Measurements from ENCODE around the gene CTNNA3. TPM values are rescaled to one million over a fixed set of nuclear protein-coding genes. Genes with fewer than 3 reads are reported as not detected.

CTNNA3 gene
- total and polyA plus RNA-seq, 4 donors = 0.16 to 2.4 (median 1.4) TPM

DNA sequence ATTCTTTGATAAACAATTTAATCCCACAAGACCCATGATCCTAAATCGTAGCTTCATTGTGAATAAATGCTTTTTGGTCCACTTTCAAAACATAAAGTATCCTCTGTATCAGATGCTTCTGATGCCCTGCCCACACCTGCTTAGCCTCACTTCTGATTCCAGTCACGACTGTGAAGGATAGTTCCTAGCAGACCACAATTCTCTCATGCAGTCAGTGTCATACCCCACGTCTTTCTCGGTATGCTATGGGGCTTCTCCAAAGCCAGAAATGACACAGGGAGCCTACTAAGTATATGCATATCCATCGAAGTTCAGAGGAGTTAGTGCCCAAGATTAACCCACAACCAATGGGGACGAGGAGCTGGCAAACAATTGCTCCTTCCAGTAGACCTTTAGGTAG, 27.6 kb upstream of the CTNNA3 start:
- 80% methylated on average over 6 of the region's 6 CpGs for WGBS
- DNase-seq (ENCODE audit: low spot score) = no peak
- no peaks in the 10 kb centered on the region for H3K4me1 ChIP-seq (ENCODE audit: control insufficient read depth in 4 of 4, insufficient read depth in 4 of 4, low read length in 3 of 4)
- no peak overlapping the region for H3K4me3 ChIP-seq (ENCODE audit: low read depth in 1 of 3, low read length in 3 of 3)
- H3K9me3 ChIP-seq (ENCODE audit: control insufficient read depth in 4 of 4, low read length in 3 of 4) = no peaks in the 10 kb centered on the region
- H3K36me3 ChIP-seq (ENCODE audit: control insufficient read depth in 4 of 4, insufficient read depth in 3 of 4, low read depth in 1 of 4, low read length in 3 of 4) = no peaks in the 10 kb centered on the region
- no peak overlapping the region for H3K27ac ChIP-seq (ENCODE audit: low read depth in 1 of 2, low read length in 2 of 2)
- H3K27me3 ChIP-seq (ENCODE audit: control insufficient read depth in 4 of 4, insufficient read depth in 4 of 4, low read length in 3 of 4) = no peaks in the 10 kb centered on the region
- no peak for TF ChIP-seq HNF4G (IDR thresholded peaks at IDR 0.05)
- TF ChIP-seq SP1 (IDR thresholded peaks at IDR 0.05) = no peak
- TF ChIP-seq JUND (IDR thresholded peaks at IDR 0.05) = no peak
- TF ChIP-seq RAD21 (IDR thresholded peaks at IDR 0.05) = no peak
- TF ChIP-seq, protein P1, sequence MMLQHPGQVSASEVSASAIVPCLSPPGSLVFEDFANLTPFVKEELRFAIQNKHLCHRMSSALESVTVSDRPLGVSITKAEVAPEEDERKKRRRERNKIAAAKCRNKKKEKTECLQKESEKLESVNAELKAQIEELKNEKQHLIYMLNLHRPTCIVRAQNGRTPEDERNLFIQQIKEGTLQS (IDR thresholded peaks at IDR 0.05) = no peak
- no peak for TF ChIP-seq FOXA2 (IDR thresholded peaks at IDR 0.05)
- no peak for TF ChIP-seq REST (IDR thresholded peaks at IDR 0.05)
- TF ChIP-seq MAX (IDR thresholded peaks at IDR 0.05) = no peak
- no peak for TF ChIP-seq RXRA (IDR thresholded peaks at IDR 0.05)
- TF ChIP-seq NR2F2 (IDR thresholded peaks at IDR 0.05) = no peak
- no peak for TF ChIP-seq YY1 (IDR thresholded peaks at IDR 0.05)
- no peak for TF ChIP-seq GABPA (IDR thresholded peaks at IDR 0.05 in 1 of 2, conservative IDR thresholded peaks at IDR 0.05 in 1 of 2)
- TF ChIP-seq TAF1 (conservative IDR thresholded peaks at IDR 0.05) = no peak
- TF ChIP-seq, protein P2, sequence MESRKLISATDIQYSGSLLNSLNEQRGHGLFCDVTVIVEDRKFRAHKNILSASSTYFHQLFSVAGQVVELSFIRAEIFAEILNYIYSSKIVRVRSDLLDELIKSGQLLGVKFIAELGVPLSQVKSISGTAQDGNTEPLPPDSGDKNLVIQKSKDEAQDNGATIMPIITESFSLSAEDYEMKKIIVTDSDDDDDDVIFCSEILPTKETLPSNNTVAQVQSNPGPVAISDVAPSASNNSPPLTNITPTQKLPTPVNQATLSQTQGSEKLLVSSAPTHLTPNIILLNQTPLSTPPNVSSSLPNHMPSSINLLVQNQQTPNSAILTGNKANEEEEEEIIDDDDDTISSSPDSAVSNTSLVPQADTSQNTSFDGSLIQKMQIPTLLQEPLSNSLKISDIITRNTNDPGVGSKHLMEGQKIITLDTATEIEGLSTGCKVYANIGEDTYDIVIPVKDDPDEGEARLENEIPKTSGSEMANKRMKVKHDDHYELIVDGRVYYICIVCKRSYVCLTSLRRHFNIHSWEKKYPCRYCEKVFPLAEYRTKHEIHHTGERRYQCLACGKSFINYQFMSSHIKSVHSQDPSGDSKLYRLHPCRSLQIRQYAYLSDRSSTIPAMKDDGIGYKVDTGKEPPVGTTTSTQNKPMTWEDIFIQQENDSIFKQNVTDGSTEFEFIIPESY (IDR thresholded peaks at IDR 0.05) = no peak
- TF ChIP-seq, protein P3, sequence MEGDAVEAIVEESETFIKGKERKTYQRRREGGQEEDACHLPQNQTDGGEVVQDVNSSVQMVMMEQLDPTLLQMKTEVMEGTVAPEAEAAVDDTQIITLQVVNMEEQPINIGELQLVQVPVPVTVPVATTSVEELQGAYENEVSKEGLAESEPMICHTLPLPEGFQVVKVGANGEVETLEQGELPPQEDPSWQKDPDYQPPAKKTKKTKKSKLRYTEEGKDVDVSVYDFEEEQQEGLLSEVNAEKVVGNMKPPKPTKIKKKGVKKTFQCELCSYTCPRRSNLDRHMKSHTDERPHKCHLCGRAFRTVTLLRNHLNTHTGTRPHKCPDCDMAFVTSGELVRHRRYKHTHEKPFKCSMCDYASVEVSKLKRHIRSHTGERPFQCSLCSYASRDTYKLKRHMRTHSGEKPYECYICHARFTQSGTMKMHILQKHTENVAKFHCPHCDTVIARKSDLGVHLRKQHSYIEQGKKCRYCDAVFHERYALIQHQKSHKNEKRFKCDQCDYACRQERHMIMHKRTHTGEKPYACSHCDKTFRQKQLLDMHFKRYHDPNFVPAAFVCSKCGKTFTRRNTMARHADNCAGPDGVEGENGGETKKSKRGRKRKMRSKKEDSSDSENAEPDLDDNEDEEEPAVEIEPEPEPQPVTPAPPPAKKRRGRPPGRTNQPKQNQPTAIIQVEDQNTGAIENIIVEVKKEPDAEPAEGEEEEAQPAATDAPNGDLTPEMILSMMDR (IDR thresholded peaks at IDR 0.05; ENCODE audit: low read depth, low read length, missing input control) = no peak
- TF ChIP-seq EGR1 (IDR thresholded peaks at IDR 0.05; ENCODE audit: low read depth in 2 of 2) = no peak
- TF ChIP-seq FOXA1 (IDR thresholded peaks at IDR 0.05) = no peak
- TF ChIP-seq HNF4A (conservative IDR thresholded peaks at IDR 0.05) = no peak
- no peak overlapping the region for H3K9ac ChIP-seq (ENCODE audit: low read depth in 1 of 2, low read length in 2 of 2)
